HepG2 (cell line): ENCODE results near the gene TCN2. TPM values are rescaled to one million over a fixed set of nuclear protein-coding genes. Genes with fewer than 3 reads are reported as not detected.
A peak's percentile ranks its signal among the peaks of the same experiment; 100 is the strongest.

Experiments used
- ASH2L ChIP-seq: fragments of 300-600, 200-600 bp; sonication (generic); IDR thresholded peaks from 2 replicates; pipeline ENCODE4 v1.7.0; 2017; ENCODE audit warnings: low read depth, mild to moderate bottlenecking, moderate library complexity, mixed read lengths, low read length; ENCODE audit not compliant: insufficient read length
- ELF3 ChIP-seq: IDR thresholded peaks from 2 replicates; pipeline ENCODE4 v1.6.1; 2016; ENCODE audit warnings: missing genetic modification reagents, missing compliant biosample characterization
- HMGXB3 ChIP-seq: sonication (generic); formaldehyde crosslinking; IDR thresholded peaks from 2 replicates; pipeline ENCODE4 v1.4.0; 2020; ENCODE audit warnings: missing genetic modification reagents, borderline replicate concordance
- HNRNPK ChIP-seq: fragments of 200-400 bp; formaldehyde crosslinking; IDR thresholded peaks from 2 replicates; pipeline ENCODE4 v1.6.1; 2018; ENCODE audit warnings: low read length, low read depth, moderate library complexity, mild to moderate bottlenecking; ENCODE audit not compliant: poor library complexity, severe bottlenecking
- KDM6A ChIP-seq: IDR thresholded peaks from 2 replicates; pipeline ENCODE4 v1.6.1; 2016; ENCODE audit warnings: low read depth
- MTA1 ChIP-seq: sonication (generic); formaldehyde crosslinking; IDR thresholded peaks from 2 replicates; pipeline ENCODE4 v1.4.0; 2020; ENCODE audit warnings: missing genetic modification reagents, mild to moderate bottlenecking, borderline replicate concordance
- NFE2L1 ChIP-seq: sonication (generic); formaldehyde crosslinking; IDR thresholded peaks from 2 replicates; pipeline ENCODE4 v1.4.0; 2020; ENCODE audit warnings: missing genetic modification reagents, mild to moderate bottlenecking, borderline replicate concordance
- PHB2 ChIP-seq: fragments of 450-650 bp; IDR thresholded peaks from 2 replicates; pipeline ENCODE4 v1.6.1; 2018; ENCODE audit not compliant: partially characterized antibody
- RBM39 ChIP-seq: fragments of 200-400 bp; formaldehyde crosslinking; IDR thresholded peaks from one replicate; pipeline ENCODE4 v1.6.1; 2018; ENCODE audit warnings: antibody characterized with exemption, mild to moderate bottlenecking, low read depth, low read length; ENCODE audit not compliant: poor library complexity, severe bottlenecking
- RFX5 ChIP-seq: IDR thresholded peaks from 2 replicates; pipeline ENCODE4 v1.6.1; 2011; ENCODE audit warnings: low read depth, low read length, improper control_type of control experiment
- SMARCC2 ChIP-seq: fragments of 450-650 bp; IDR thresholded peaks from 2 replicates; pipeline ENCODE4 v1.6.1; 2017; ENCODE audit warnings: antibody characterized with exemption, mild to moderate bottlenecking
- SMARCE1 ChIP-seq: fragments of 450-650 bp; IDR thresholded peaks from 2 replicates; pipeline ENCODE4 v1.6.1; 2017; ENCODE audit warnings: borderline replicate concordance
- SP5 ChIP-seq: IDR thresholded peaks from 2 replicates; pipeline ENCODE4 v1.6.1; 2016; ENCODE audit warnings: low read depth, borderline replicate concordance
- SRF ChIP-seq: IDR thresholded peaks from 2 replicates; pipeline ENCODE4 v1.6.1; 2011; ENCODE audit warnings: mild to moderate bottlenecking, low read depth, low read length, moderate library complexity
- ZBTB38 ChIP-seq: sonication (generic); formaldehyde crosslinking; IDR thresholded peaks from 2 replicates; pipeline ENCODE4 v1.5.1; 2020; ENCODE audit warnings: mild to moderate bottlenecking, missing genetic modification reagents
- ZNF101 ChIP-seq: sonication (generic); formaldehyde crosslinking; IDR thresholded peaks from 2 replicates; pipeline ENCODE4 v1.4.0; 2020; ENCODE audit warnings: mild to moderate bottlenecking, low read depth, missing genetic modification reagents, borderline replicate concordance
- ZNF136 ChIP-seq: sonication (generic); formaldehyde crosslinking; IDR thresholded peaks from 2 replicates; pipeline ENCODE4 v1.8.1; 2022; ENCODE audit warnings: low read depth, mild to moderate bottlenecking, moderate library complexity, missing genetic modification reagents
- ZNF225 ChIP-seq: sonication (generic); formaldehyde crosslinking; IDR thresholded peaks from 2 replicates; pipeline ENCODE4 v1.4.0; 2020; ENCODE audit warnings: mild to moderate bottlenecking, missing genetic modification reagents
- ZNF432 ChIP-seq: sonication (generic); formaldehyde crosslinking; IDR thresholded peaks from 2 replicates; pipeline ENCODE4 v1.5.0; 2020; ENCODE audit warnings: missing genetic modification reagents, mild to moderate bottlenecking, borderline replicate concordance
- ZNF580 ChIP-seq: IDR thresholded peaks from 2 replicates; pipeline ENCODE4 v1.6.1; 2016; ENCODE audit warnings: low read depth, borderline replicate concordance
- ZNF609 ChIP-seq: sonication (generic); formaldehyde crosslinking; IDR thresholded peaks from 2 replicates; pipeline ENCODE4 v1.4.0; 2020; ENCODE audit warnings: mild to moderate bottlenecking, missing genetic modification reagents, borderline replicate concordance
- polyA plus RNA-seq, 8 experiments: library from polyadenylated mRNA; depleted of rRNA in 3 of 8; stranded (reverse) in 7 of 8; unstranded in 1 of 8; fragments of >200 nt; fragmentation: Illumina TruSeq in 4 of 8; extraction: Trizol in 4 of 8; gene quantifications; 2 replicates each; pipeline versions ENCODE4 v1.2.1 to v1.2.3, GENCODE V29; 2011 to 2016; ENCODE audit warnings: low read depth in 4 of 8, missing spikeins in 1 of 8, mixed read lengths in 1 of 8; ENCODE audit not compliant: insufficient read depth in 1 of 8
- total RNA-seq, 5 experiments: library from RNA; depleted of rRNA; stranded (reverse); fragments of >200 nt; fragmentation: Illumina TruSeq; extraction: Trizol; gene quantifications; 2 replicates each; pipeline ENCODE4 v1.2.3, GENCODE V29; 2016; ENCODE audit warnings: low read depth in 1 of 5
- TF ChIP-seq, protein P1 (sequence below): sonication (generic); formaldehyde crosslinking; IDR thresholded peaks from 2 replicates; pipeline ENCODE4 v1.4.0; 2020; ENCODE audit warnings: mild to moderate bottlenecking, missing genetic modification reagents

TCN2 gene
- total and polyA plus RNA-seq, 2 of the 13 experiments (the other 11 are each of a cell fraction or from before 2014, with no cell fraction given), result 0.29 to 0.31 TPM

GRCh38 chr22:30559889-30560288 lies 47.1 kb upstream of the TCN2 start (continued):
- TF ChIP-seq ZNF609 (CRISPR knock-in tag) (no peak), KDM6A (CRISPR knock-in tag) (0 out of 2 replicates have a peak, but pooled peaks have one; percentile 31), MTA1 (CRISPR knock-in tag) (no peak), HNRNPK (no peak), SMARCE1 (no peak), PHB2 (no peak), ZNF136 (CRISPR knock-in tag) (no peak), SRF (no peak), SMARCC2 (no peak), RFX5 (no peak), RBM39 (no peak), ELF3 (CRISPR knock-in tag) (no peak), ZNF101 (CRISPR knock-in tag) (no peak), ASH2L (no peak), SP5 (CRISPR knock-in tag) (no peak), ZNF432 (CRISPR knock-in tag) (no peak), ZNF580 (no peak), ZBTB38 (CRISPR knock-in tag) (0 out of 2 replicates have a peak, but pooled peaks have one; percentile 35), HMGXB3 (CRISPR knock-in tag) (no peak), ZNF225 (no peak), NFE2L1 (CRISPR knock-in tag) (no peak)
- TF ChIP-seq, protein P1, sequence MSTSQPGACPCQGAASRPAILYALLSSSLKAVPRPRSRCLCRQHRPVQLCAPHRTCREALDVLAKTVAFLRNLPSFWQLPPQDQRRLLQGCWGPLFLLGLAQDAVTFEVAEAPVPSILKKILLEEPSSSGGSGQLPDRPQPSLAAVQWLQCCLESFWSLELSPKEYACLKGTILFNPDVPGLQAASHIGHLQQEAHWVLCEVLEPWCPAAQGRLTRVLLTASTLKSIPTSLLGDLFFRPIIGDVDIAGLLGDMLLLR (CRISPR knock-in tag), result no peak
